ENCODE measurements around the gene KLHDC3.
"Not testable (repeated sequence)": the region's sequence is repeated elsewhere in the genome, so short reads cannot be mapped to it uniquely, and the experiment has no call there.

Gene KLHDC3

DNA sequence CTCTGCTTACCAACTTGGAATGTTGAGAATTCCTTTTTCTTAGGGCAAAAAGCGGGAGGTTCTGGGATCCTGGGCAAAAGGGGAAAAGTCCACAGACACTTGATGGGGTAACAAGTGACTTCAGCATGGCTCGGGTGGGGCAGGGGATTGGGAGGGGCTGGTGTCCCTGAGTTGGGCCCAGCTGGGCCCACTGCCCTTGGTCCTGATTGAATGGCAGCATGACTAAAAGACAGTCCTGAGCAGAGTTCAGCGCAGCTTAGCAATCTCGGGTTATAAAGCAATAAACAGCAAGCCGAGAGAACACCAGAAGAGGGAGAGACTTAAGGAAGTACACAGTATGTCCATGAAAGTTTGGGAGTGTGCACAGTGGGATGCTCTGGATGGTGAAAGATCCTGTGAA is 24.1 kb upstream of the KLHDC3 start:
- no peak for FAIRE-seq
- no peak for DNase-seq (ENCODE audit: insufficient read length)
- no peak for TF ChIP-seq POLR2A (IDR thresholded peaks at IDR 0.05; ENCODE audit: low read depth, low read length)
- no peak for TF ChIP-seq POLR2AphosphoS5 (IDR thresholded peaks at IDR 0.05; ENCODE audit: low read depth, low read length)
- no peak for TF ChIP-seq TAF1 (IDR thresholded peaks at IDR 0.05; ENCODE audit: borderline replicate concordance, low read depth, low read length)

DNA sequence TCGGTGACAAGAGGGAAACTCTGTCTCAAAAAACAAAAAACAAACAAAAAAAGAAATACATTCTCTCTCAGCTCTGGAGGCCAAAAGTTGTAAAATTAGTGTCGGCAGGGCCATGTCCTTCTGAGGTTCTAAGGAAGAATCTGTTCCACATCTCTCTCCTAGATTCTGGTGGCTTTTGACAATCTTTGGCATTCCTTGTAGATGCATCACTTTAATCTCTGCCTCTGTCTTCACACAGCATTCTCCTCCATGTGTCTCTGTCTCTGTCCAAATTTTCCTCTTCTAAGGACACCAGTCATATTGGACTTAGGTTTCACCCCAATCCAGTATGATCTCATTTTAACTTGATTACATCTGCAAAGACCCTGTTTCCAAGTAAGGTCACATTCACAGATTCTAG is 20.6 kb upstream of the KLHDC3 start:
- TF ChIP-seq POLR2AphosphoS5 (IDR thresholded peaks at IDR 0.05; ENCODE audit: low read depth, low read length) (no peak), POLR2A (IDR thresholded peaks at IDR 0.05; ENCODE audit: low read depth, low read length) (no peak), TAF1 (IDR thresholded peaks at IDR 0.05; ENCODE audit: borderline replicate concordance, low read depth, low read length) (no peak)
- FAIRE-seq (no peak), DNase-seq (ENCODE audit: insufficient read length) (no peak)

DNA sequence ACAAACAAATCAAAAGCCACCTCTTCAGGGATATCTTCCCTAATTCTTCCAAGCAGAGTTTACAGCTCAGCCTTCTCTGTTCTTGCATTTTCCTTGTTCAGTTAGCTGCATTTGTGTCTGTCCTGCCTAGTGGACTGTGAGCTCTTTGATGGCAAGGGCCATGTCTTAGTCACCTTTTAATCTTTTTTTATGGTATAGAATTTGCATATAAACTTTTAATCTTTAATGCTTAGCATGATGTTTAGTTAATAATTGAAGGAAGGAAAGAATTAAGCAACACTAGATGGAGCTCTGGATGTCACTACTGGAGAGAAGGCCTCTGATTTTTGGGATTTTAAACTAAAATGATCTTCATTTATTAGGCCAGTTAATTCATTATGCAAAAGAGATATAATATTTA is 17.5 kb upstream of the KLHDC3 start:
- DNase-seq (ENCODE audit: insufficient read length) (no peak), FAIRE-seq (no peak)

DNA sequence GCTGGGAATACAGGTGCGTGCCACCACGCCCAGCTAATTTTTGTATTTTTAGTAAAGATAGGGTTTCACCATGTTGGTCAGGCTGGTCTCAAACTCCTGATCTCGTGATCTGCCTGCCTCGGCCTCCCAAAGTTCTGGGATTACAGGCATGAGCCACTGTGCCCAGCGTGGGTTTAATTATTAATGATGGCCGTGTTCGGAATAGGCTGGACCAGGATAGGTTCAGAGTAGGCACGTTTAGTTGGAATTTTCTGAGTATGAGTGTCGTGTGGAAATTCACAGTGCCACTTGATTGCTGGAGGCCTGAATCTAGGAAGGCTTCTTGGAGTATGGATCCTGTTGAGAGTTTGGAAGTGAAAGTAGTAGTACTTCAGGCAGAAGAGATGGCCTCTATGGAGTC is 15.8 kb upstream of the KLHDC3 start:
- not testable (repeated sequence) for FAIRE-seq; DNase-seq (ENCODE audit: insufficient read length)

More for the DNA sequence above, 17.5 kb upstream of the KLHDC3 start:
- TF ChIP-seq POLR2A (IDR thresholded peaks at IDR 0.05; ENCODE audit: low read depth, low read length) (no peak), TAF1 (IDR thresholded peaks at IDR 0.05; ENCODE audit: borderline replicate concordance, low read depth, low read length) (no peak), POLR2AphosphoS5 (IDR thresholded peaks at IDR 0.05; ENCODE audit: low read depth, low read length) (no peak)

DNA sequence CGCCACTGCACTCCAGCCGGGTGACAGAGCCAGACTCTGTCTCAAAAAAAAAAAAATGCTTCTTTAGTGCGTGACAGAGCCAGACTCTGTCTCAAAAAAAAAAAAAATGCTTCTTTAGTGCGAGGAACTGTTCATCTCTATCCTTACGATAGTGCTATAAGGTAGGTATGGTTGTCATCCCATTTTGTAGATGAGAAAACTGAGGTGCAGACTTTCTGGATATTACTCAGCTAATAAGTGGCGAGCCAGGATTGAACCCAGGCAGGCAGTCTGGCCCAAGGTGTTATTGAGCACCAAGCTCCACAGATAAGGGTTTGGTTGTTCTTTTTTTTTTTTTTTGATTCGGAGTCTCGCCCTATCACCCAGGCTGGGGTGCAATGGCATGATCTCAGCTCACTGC is 12.2 kb upstream of the KLHDC3 start:
- no peak for DNase-seq (ENCODE audit: insufficient read length)
- FAIRE-seq: no peak
- TF ChIP-seq POLR2AphosphoS5 (IDR thresholded peaks at IDR 0.05; ENCODE audit: low read depth, low read length) (no peak), POLR2A (IDR thresholded peaks at IDR 0.05; ENCODE audit: low read depth, low read length) (no peak), TAF1 (IDR thresholded peaks at IDR 0.05; ENCODE audit: borderline replicate concordance, low read depth, low read length) (no peak)

DNA sequence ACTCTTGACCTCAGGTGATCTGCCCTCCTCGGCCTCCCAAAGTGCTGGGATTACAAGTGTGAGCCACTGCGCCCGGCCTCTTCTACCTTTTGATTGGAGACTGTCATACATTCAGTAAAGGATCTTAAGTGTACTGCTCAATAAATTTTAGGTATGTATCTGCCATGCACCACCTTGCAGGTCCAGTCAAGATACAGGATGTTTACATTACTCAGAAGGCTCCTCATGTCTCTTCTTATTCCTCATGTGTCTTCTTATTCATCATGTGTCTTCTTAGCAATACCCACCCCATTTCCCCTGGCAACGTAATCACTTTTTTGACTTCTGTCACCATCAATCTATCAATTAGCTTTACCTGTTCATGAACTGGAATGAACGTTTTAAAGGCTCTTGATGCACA is 8.2 kb upstream of the KLHDC3 start:
- FAIRE-seq: no peak
- no peak for TF ChIP-seq TAF1 (IDR thresholded peaks at IDR 0.05; ENCODE audit: borderline replicate concordance, low read depth, low read length)
- TF ChIP-seq POLR2A (IDR thresholded peaks at IDR 0.05; ENCODE audit: low read depth, low read length): no peak
- no peak for TF ChIP-seq POLR2AphosphoS5 (IDR thresholded peaks at IDR 0.05; ENCODE audit: low read depth, low read length)
- no peak for DNase-seq (ENCODE audit: insufficient read length)

DNA sequence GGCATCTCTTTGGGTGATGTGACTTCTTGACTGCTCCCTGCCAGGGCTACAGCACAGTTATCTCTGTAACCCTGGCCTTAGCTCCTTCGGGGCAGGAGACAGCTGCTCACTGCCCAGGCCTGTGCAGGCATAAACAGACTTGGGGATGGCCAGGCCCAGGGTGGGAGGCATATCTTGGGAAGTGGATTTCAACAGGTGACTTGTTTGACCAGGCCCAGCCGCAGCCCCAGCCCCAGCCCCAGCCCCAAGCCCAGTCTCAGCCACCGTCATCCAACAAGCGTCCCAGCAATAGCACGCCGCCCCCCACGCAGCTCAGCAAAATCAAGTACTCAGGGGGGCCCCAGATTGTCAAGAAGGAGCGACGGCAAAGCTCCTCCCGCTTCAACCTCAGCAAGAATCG is 7.8 kb upstream of the KLHDC3 start:
- TF ChIP-seq TAF1 (IDR thresholded peaks at IDR 0.05; ENCODE audit: borderline replicate concordance, low read depth, low read length) (no peak), POLR2AphosphoS5 (IDR thresholded peaks at IDR 0.05; ENCODE audit: low read depth, low read length) (no peak), POLR2A (IDR thresholded peaks at IDR 0.05; ENCODE audit: low read depth, low read length) (no peak)
- no peak for FAIRE-seq
- no peak for DNase-seq (ENCODE audit: insufficient read length)

DNA sequence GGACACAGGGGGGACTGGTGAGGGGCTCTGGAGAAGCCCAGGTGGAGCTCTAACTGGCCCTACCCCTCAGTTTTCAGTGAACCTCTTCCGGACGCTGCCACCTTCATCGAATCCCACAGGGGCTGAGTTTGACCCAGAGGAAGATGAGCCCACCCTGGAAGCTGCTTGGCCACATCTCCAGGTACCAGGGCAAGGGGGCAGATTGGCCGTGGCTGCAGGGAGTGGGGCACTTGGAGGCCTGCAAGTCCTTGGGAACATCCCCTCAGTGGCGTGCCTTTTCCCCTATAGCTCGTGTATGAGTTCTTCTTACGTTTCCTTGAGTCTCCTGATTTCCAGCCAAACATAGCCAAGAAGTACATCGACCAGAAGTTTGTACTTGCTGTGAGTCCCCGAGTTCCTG is 6.9 kb upstream of the KLHDC3 start:
- TF ChIP-seq POLR2A (IDR thresholded peaks at IDR 0.05; ENCODE audit: low read depth, low read length) (no peak), POLR2AphosphoS5 (IDR thresholded peaks at IDR 0.05; ENCODE audit: low read depth, low read length) (no peak), TAF1 (IDR thresholded peaks at IDR 0.05; ENCODE audit: borderline replicate concordance, low read depth, low read length) (no peak)
- no peak for FAIRE-seq
- no peak for DNase-seq (ENCODE audit: insufficient read length)

DNA sequence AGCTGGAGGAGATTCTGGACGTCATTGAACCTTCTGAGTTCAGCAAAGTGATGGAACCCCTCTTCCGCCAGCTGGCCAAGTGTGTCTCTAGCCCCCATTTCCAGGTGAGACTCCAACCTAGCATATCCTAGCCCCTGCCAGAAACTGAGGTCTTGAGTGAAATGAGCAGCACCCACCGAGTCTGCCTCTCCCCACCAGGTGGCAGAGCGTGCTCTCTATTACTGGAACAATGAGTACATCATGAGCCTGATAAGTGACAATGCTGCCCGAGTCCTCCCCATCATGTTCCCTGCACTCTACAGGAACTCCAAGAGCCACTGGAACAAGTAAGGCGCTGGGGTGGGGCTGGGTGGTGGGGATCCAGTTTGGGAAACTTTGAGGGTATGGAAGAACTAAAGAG is 4.9 kb upstream of the KLHDC3 start:
- DNase-seq (ENCODE audit: insufficient read length): no peak
- TF ChIP-seq POLR2AphosphoS5 (IDR thresholded peaks at IDR 0.05; ENCODE audit: low read depth, low read length): no peak
- TF ChIP-seq POLR2A (IDR thresholded peaks at IDR 0.05; ENCODE audit: low read depth, low read length): no peak
- no peak for TF ChIP-seq TAF1 (IDR thresholded peaks at IDR 0.05; ENCODE audit: borderline replicate concordance, low read depth, low read length)
- FAIRE-seq: no peak

DNA sequence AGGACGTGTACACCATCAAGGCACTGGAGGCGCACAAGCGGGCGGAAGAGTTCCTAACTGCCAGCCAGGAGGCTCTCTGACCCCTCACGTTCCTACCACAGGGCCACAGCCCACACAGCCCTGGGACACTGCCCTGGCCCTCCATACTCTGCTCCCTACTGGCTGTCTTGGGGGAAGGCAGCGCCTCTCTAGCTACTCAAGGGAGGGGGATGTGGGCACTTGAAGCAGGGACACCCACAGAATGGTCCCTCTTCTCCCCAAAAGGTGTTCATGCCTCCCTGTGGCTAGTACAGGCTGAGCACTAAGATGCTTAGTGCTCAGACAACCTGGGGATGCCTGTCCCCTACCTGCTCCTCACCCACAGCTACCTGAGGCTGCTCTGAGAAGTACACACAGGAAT is 2.8 kb upstream of the KLHDC3 start:
- no peak for TF ChIP-seq TAF1 (IDR thresholded peaks at IDR 0.05; ENCODE audit: borderline replicate concordance, low read depth, low read length)
- TF ChIP-seq POLR2A (IDR thresholded peaks at IDR 0.05; ENCODE audit: low read depth, low read length): no peak
- no peak for TF ChIP-seq POLR2AphosphoS5 (IDR thresholded peaks at IDR 0.05; ENCODE audit: low read depth, low read length)
- no peak for FAIRE-seq

DNA sequence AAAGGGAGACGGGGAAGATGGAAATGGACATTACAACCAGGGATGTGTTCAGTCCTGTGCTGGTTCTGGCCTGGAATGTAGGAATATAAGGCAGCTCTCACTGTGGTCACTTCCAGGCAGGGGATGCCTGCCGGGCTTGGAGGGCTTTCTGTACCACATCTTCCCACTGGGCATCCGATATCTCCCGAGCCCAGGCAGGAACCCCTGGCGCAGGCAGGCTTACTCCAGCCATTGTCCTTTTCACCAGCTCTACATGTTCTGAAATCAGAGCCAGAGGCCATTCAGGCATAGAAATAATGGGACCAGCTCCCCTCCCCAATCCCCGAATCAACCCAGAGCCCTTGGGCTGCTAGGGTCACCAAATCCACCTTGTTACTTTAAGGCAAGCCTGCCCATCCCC is 1.7 kb upstream of the KLHDC3 start:
- DNase-seq (ENCODE audit: insufficient read length) (no peak), FAIRE-seq (no peak)
- TF ChIP-seq POLR2A (IDR thresholded peaks at IDR 0.05; ENCODE audit: low read depth, low read length) (no peak), TAF1 (IDR thresholded peaks at IDR 0.05; ENCODE audit: borderline replicate concordance, low read depth, low read length) (no peak)

More for the DNA sequence above, 2.8 kb upstream of the KLHDC3 start:
- no peak for DNase-seq (ENCODE audit: insufficient read length)

DNA sequence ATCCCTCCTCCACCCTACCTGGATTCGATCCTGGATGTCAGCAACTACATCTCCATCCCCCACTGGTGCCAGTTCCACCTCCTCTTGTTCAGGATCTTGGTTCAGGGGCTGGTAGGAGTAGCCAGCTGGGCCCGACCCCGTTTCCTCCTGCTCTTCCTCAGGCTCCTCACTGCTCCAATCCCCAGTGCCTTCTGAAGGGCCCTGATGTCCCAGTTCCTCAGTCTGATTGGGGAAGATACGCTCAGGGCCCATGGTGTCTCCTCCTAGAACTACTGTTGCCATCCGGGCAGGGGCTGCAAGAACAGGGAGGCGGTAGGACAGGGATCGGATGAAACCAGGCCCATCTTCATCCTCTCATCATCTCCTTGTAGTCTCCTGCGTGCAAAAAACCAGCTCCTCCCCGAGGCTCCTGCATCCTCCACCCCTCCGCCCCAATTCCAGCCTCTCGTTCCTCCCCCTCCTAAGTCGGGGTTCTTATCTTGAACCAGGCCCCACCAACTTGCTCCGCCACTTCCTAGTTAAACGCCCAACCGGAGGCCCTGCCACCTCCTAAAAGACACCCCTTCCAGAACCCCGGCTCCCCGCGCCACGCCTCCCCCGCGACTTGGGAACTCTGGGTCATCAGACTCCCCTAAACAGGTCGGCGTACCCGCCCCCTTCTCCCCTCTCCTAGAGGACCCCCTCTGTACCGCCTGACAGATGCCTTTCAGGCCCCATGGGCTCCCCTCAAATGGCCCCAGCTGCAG is 779 bp upstream of the KLHDC3 start:
- FAIRE-seq (no peak), DNase-seq (ENCODE audit: insufficient read length) (no peak)
- 0 out of 2 replicates have a peak, but pooled peaks have one; percentile 8 for TF ChIP-seq POLR2AphosphoS5 (IDR thresholded peaks at IDR 0.05; ENCODE audit: low read depth, low read length)
- TF ChIP-seq TAF1 (IDR thresholded peaks at IDR 0.05; ENCODE audit: borderline replicate concordance, low read depth, low read length): no peak
